ENCODE results near the gene SIRT2. TPM values are rescaled to one million over a fixed set of nuclear protein-coding genes. Genes with fewer than 3 reads are reported as not detected.

Gene SIRT2
- total and polyA plus RNA-seq, 12 donors, result 46.3 to 103 (median 72.6) TPM

GRCh38 chr19:38900202-38900629, 798 bp upstream of the SIRT2 start:
- H3K27me3 ChIP-seq, result no peaks in the 10 kb centered on the region
- 3 to 4% methylated on average over 8 of the region's 8 CpGs for WGBS, 2 donors
- peak overlapping the region; percentile 61 to 93 (median 88) for H3K27ac ChIP-seq
- H3K36me3 ChIP-seq, result peaks cover 0 to 18% (median 3%) of the 10 kb centered on the region in 9 donors
- ATAC-seq, result no peak
- intact Hi-C loops (cut with DNase I), result no loop called here
- peak overlapping the region; percentile 64 to 90 (median 80) for H3K4me3 ChIP-seq
- H3K4me1 ChIP-seq, result peaks cover 4 to 38% (median 30%) of the 10 kb centered on the region in 9 donors
- H3K9me3 ChIP-seq, result peaks cover 0 to 5% (median 0%) of the 10 kb centered on the region in 11 donors
- no peak for TF ChIP-seq CTCF (IDR thresholded peaks at IDR 0.05)
- no peak for DNase-seq

- DNase-seq (no peak), ATAC-seq (peak in 1 of 8 donors; percentile 9)
- Histone ChIP-seq H3K27me3 (no peaks in the 10 kb centered on the region), H3K4me1 (peaks cover 4 to 41% (median 35%) of the 10 kb centered on the region in 9 donors), H3K9me3 (peaks cover 0 to 5% (median 0%) of the 10 kb centered on the region in 11 donors), H3K27ac (peak overlapping the region in 9 of 10 donors; percentile 84 to 93 (median 87)), H3K4me3 (peak overlapping the region; percentile 51 to 90 (median 80)), H3K36me3 (peaks cover 0 to 9% (median 0%) of the 10 kb centered on the region in 9 donors)
- 6 to 9% methylated on average over 25 of the region's 25 CpGs for WGBS, 2 donors
- intact Hi-C loops (cut with DNase I), result loop anchor here in 7 of 10 donors (1.0 to 10.0 kb wide), 6 partner anchors 46 to 274 kb away; partner anchors contain the start of gene HNRNPL (in 1 of the 7)
- TF ChIP-seq CTCF (IDR thresholded peaks at IDR 0.05), result no peak
Observed at GRCh38 chr19:38898788-38899446, 501 bp downstream of the SIRT2 start.

GRCh38 chr19:38894968-38895367, 4.5 kb downstream of the SIRT2 start:
- Histone ChIP-seq H3K4me1 (peaks cover 4 to 49% (median 33%) of the 10 kb centered on the region in 9 donors), H3K27me3 (no peaks in the 10 kb centered on the region), H3K9me3 (no peaks in the 10 kb centered on the region), H3K4me3 (no peak overlapping the region), H3K27ac (no peak overlapping the region), H3K36me3 (peaks cover 0 to 41% (median 0%) of the 10 kb centered on the region in 9 donors)
- TF ChIP-seq CTCF (IDR thresholded peaks at IDR 0.05), result no peak
- intact Hi-C loops (cut with DNase I), result loop anchor here in 3 of 10 donors (5.0 to 10.0 kb wide), 2 partner anchors 43 to 270 kb away; no protein-coding TSS in a partner anchor
- DNase-seq, result no peak
- no peak for ATAC-seq
- 60 to 69% methylated on average over 9 of the region's 9 CpGs for WGBS, 2 donors

- peak overlapping the region in 2 of 10 donors; percentile 26 to 29 for H3K27ac ChIP-seq
- WGBS, 2 donors, result 63 to 72% methylated on average over 14 of the region's 14 CpGs
- no peak for DNase-seq
- TF ChIP-seq CTCF (IDR thresholded peaks at IDR 0.05), result no peak
- H3K9me3 ChIP-seq, result no peaks in the 10 kb centered on the region
- intact Hi-C loops (cut with DNase I), result loop anchor here in 1 of 10 donors (10.0 kb wide), 1 partner anchor 269 kb away; no protein-coding TSS in a partner anchor
- H3K27me3 ChIP-seq, result no peaks in the 10 kb centered on the region
- peak in 1 of 8 donors; percentile 13 for ATAC-seq
- H3K4me3 ChIP-seq, result no peak overlapping the region
- peaks cover 0 to 57% (median 11%) of the 10 kb centered on the region in 9 donors for H3K36me3 ChIP-seq
- H3K4me1 ChIP-seq, result peaks cover 2 to 43% (median 27%) of the 10 kb centered on the region in 9 donors
Observed at GRCh38 chr19:38893341-38893771, 6.1 kb downstream of the SIRT2 start.

Data from heart right ventricle (tissue), 16 donors.